Measurements from ENCODE around the gene SLC16A2. TPM values are rescaled to one million over a fixed set of nuclear protein-coding genes. Genes with fewer than 3 reads are reported as not detected.

SLC16A2 gene
- total and polyA plus RNA-seq, 10 of the 15 experiments (the other 5 are each of a cell fraction or from before 2014, with no cell fraction given) = 0.08 to 0.13 TPM; not detected in 8

GRCh38 chrX:74389016-74389722 is 32.1 kb upstream of the SLC16A2 start:
- intact Hi-C loops (cut with micrococcal nuclease; ENCODE audit: unreplicated experiment) = no loop called here
- TF ChIP-seq, protein P1, sequence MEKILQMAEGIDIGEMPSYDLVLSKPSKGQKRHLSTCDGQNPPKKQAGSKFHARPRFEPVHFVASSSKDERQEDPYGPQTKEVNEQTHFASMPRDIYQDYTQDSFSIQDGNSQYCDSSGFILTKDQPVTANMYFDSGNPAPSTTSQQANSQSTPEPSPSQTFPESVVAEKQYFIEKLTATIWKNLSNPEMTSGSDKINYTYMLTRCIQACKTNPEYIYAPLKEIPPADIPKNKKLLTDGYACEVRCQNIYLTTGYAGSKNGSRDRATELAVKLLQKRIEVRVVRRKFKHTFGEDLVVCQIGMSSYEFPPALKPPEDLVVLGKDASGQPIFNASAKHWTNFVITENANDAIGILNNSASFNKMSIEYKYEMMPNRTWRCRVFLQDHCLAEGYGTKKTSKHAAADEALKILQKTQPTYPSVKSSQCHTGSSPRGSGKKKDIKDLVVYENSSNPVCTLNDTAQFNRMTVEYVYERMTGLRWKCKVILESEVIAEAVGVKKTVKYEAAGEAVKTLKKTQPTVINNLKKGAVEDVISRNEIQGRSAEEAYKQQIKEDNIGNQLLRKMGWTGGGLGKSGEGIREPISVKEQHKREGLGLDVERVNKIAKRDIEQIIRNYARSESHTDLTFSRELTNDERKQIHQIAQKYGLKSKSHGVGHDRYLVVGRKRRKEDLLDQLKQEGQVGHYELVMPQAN (conservative IDR thresholded peaks at IDR 0.05) = no peak
- TF ChIP-seq EED (IDR thresholded peaks at IDR 0.05; ENCODE audit: low read depth) (no peak), ZNF24 (IDR thresholded peaks at IDR 0.05) (no peak), LARP7 (IDR thresholded peaks at IDR 0.05) (no peak), SMARCA5 (IDR thresholded peaks at IDR 0.05) (no peak), TCF7 (IDR thresholded peaks at IDR 0.05; ENCODE audit: borderline replicate concordance) (no peak), DPF2 (IDR thresholded peaks at IDR 0.05) (no peak), NR2C2 (IDR thresholded peaks at IDR 0.05; ENCODE audit: borderline replicate concordance, control insufficient read depth, insufficient read length, low read depth) (no peak), SMAD1 (IDR thresholded peaks at IDR 0.05; ENCODE audit: low read depth, partially characterized antibody) (no peak)
- TF ChIP-seq, protein P2, sequence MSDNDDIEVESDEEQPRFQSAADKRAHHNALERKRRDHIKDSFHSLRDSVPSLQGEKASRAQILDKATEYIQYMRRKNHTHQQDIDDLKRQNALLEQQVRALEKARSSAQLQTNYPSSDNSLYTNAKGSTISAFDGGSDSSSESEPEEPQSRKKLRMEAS (IDR thresholded peaks at IDR 0.05; ENCODE audit: low read depth, low read length) = no peak
- H2AFZ ChIP-seq (ENCODE audit: control insufficient read depth, low read depth, low read length) = no peak overlapping the region
- no peak overlapping the region for H3K9ac ChIP-seq (ENCODE audit: control insufficient read depth, insufficient read depth, low read length)
- H3K27me3 ChIP-seq (replicated peaks in 1 of 2; ENCODE audit: control insufficient read depth in 2 of 2, insufficient read depth in 2 of 2, low read length in 1 of 2) = no peaks in the 10 kb centered on the region
- ChIA-PET SMC1A (ENCODE audit: uncharacterized antibody, unreplicated experiment) (no interaction called here), CTCF (no interaction called here), POLR2A (no interaction called here), RAD21 (ENCODE audit: unreplicated experiment) (no interaction called here)
- BruUV-seq (replicated peaks) = no TSS peak
- H3K4me2 ChIP-seq (ENCODE audit: control insufficient read depth, insufficient read depth) = no peak overlapping the region
- FAIRE-seq (no peak), ATAC-seq (no peak), DNase-seq (ENCODE audit: low read depth, low spot score) (no peak)
- H3K27ac ChIP-seq (ENCODE audit: control insufficient read depth, insufficient read depth) = no peak overlapping the region
- H4K20me1 ChIP-seq (ENCODE audit: control insufficient read depth, insufficient read depth) = no peaks in the 10 kb centered on the region
- no peaks in the 10 kb centered on the region for H3K36me3 ChIP-seq (ENCODE audit: control insufficient read depth in 2 of 2, insufficient read depth in 2 of 2, low read length in 1 of 2)
- no peaks in the 10 kb centered on the region for H3K9me3 ChIP-seq (replicated peaks; ENCODE audit: control insufficient read depth, insufficient read depth, low read length)
- no peaks in the 10 kb centered on the region for H3K79me2 ChIP-seq (ENCODE audit: control insufficient read depth, insufficient read depth, low read length)
- in situ Hi-C loops (cut with MboI) = no loop called here
- H3K4me3 ChIP-seq = no peak overlapping the region
- H3K4me1 ChIP-seq (ENCODE audit: control insufficient read depth, insufficient read depth, low read length) = no peaks in the 10 kb centered on the region
- 0% methylated on average over 2 of the region's 2 CpGs for WGBS (ENCODE audit: insufficient coverage, insufficient replicate concordance, low lambda C conversion rate, missing lambda C conversion rate)
